ENCODE data around the gene ATP11C.
"Not testable (repeated sequence)": the region's sequence is repeated elsewhere in the genome, so short reads cannot be mapped to it uniquely, and the experiment has no call there.

Gene ATP11C

GRCh38 chrX:139850968-139851367, 81.9 kb downstream of the ATP11C start:
- no peak for DNase-seq

- DNase-seq: no peak
Measured at GRCh38 chrX:139844884-139845283, 88.0 kb downstream of the ATP11C start.

GRCh38 chrX:139844163-139844562, 88.7 kb downstream of the ATP11C start:
- no peak for DNase-seq

GRCh38 chrX:139842326-139843185, 90.3 kb downstream of the ATP11C start:
- no peak for DNase-seq

GRCh38 chrX:139836335-139836734, 96.5 kb downstream of the ATP11C start:
- not testable (repeated sequence) for DNase-seq

GRCh38 chrX:139834879-139835278, 98.0 kb downstream of the ATP11C start:
- no peak for DNase-seq

GRCh38 chrX:139832718-139833309, 100.0 kb downstream of the ATP11C start:
- no peak for DNase-seq

- DNase-seq: no peak
Measured at GRCh38 chrX:139831675-139832456, 101.0 kb downstream of the ATP11C start.

- DNase-seq: no peak
Measured at GRCh38 chrX:139831017-139831416, 101.8 kb downstream of the ATP11C start.

GRCh38 chrX:139828830-139829229, 104.0 kb downstream of the ATP11C start:
- DNase-seq: no peak

GRCh38 chrX:139828033-139828432, 104.8 kb downstream of the ATP11C start:
- no peak for DNase-seq

GRCh38 chrX:139826065-139827044, 106.5 kb downstream of the ATP11C start:
- DNase-seq: no peak

GRCh38 chrX:139825618-139826017, 107.2 kb downstream of the ATP11C start:
- DNase-seq: no peak

- no peak for DNase-seq
Measured at GRCh38 chrX:139823806-139824205, 109.0 kb downstream of the ATP11C start.

- DNase-seq: no peak
Measured at GRCh38 chrX:139820358-139820984, 112.4 kb downstream of the ATP11C start.

GRCh38 chrX:139816204-139816603, 116.6 kb downstream of the ATP11C start:
- no peak for DNase-seq

- no peak for DNase-seq
Measured at GRCh38 chrX:139815771-139816170, 117.1 kb downstream of the ATP11C start.

- DNase-seq: no peak
Measured at GRCh38 chrX:139811942-139812629, 120.8 kb downstream of the ATP11C start.

- no peak for DNase-seq
Measured at GRCh38 chrX:139804482-139804881, 128.4 kb downstream of the ATP11C start.

- no peak for DNase-seq
Measured at GRCh38 chrX:139803224-139803623, 129.6 kb downstream of the ATP11C start.

GRCh38 chrX:139802048-139802447, 130.8 kb downstream of the ATP11C start:
- no peak for DNase-seq

Data from CD4-positive, alpha-beta T cell treated with Interleukin-21 for 1 hour (primary cell).